ENCODE results near the gene PDE9A.
A peak's percentile ranks its signal among the peaks of the same experiment; 100 is the strongest.
"Not testable (repeated sequence)": the region's sequence is repeated elsewhere in the genome, so short reads cannot be mapped to it uniquely, and the experiment has no call there.

Gene PDE9A

DNA sequence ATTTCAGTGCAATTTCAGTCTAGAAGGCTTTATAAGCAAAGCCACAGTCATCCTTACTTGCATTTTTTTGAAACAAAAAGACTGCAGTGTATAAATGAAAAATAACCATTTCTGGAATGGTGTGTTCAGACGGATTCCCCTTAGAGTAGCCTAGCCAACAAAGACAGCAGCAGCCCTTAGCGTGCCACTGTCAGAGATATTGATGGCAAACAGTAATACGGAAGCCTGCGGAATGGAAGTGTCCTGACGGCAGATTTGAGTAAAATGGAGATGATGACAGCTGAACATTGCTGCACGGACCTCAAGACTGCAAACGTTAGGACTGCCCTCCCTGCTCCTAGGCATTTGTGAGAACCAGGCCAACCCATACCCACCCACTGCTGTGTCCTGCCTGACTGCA, 54.7 kb downstream of the PDE9A start:
- DNase-seq (ENCODE audit: low spot score): no peak

DNA sequence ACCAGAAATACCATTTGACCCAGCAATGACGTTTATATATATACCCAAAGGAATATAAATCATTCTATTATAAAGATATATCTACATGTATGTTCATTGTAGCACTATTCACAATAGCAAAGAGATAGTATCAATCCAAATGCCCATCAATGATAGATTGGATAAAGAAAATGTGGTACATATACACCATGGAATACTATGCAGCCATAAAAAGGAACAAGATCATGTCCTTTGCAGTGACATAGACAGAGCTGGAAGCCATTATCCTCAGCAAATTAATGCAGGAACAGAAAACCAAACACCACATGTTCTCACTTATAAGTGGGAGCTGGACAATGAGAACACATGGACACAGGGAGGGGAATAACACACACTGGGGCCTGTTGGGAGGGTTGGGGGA, 55.5 kb downstream of the PDE9A start:
- DNase-seq (ENCODE audit: low spot score): not testable (repeated sequence)

DNA sequence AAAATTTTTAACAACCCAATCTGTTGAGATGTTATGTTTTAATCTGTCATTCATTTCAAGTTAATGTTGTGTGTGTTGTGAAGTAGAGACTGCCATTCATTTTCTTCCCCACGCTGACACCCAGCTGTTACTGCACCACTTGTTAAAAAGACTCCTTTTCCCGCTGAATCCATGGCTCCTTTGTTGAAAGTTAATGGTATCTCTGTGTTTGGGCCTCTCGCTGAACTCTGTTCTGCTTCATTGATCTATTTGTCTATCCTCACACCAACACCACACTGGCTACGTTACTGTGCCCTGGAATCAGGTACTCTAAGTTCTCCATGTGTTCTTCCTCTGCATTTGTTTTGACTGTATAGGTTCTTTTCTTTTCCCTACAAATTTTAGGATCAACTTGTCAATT, 58.2 kb downstream of the PDE9A start:
- no peak for DNase-seq (ENCODE audit: low spot score)

DNA sequence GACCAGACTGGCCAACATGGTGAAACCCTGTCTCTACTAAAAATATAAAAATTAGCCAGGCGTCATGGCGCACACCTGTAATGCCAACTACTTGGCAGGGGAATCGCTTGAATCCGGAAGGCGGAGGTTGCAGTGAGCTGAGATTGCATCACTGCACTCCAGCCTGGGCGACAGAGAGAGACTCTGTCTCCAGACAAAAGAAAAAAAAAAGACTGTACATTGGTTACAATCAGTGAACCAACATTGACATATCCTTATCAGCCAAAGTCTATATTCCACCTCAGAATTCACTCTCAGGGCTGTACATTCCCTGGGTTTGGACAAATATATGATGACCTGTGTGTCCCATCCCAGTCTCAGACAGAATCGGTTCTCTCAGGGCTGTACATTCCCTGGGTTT, 62.0 kb downstream of the PDE9A start:
- DNase-seq (ENCODE audit: low spot score): not testable (repeated sequence)

DNA sequence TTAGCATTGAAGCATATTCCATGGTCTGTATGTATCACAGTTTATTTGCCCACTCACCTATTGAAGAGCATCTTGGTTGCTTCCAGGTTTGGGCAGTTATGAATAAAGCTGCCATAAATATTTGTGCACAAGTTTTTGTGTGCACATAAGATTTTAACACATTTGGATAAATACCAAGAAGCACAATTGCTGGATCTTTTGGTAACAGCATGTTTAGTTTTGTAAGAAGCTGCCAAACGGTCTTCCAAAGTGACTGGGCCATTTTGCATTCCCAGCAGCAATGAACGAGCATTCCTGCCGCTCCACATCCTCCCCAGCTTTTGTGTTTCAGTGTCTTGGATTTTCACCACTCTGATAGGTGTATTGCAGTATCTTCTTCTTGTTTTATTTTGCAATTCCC, 62.7 kb downstream of the PDE9A start:
- DNase-seq (ENCODE audit: low spot score): no peak

DNA sequence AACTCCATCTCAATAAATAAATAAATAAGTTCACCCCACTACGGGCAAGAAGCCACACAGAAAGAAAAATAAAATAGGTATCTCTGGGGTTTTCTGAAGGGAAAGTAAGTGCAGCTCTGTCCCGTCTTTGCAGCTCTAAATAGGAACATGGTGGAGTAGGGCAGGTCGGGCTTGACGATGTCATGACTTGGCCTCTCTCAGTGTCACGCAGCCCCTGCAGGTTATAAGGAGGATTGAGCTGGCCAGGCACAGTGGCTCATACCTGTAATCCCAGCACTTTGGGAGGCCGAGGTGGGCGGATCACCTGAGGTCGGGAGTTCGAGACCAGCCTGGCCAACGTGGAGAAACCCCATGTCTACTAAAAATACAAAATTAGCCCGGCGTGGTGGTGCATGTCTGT, 67.1 kb downstream of the PDE9A start:
- DNase-seq (ENCODE audit: low spot score): not testable (repeated sequence)

DNA sequence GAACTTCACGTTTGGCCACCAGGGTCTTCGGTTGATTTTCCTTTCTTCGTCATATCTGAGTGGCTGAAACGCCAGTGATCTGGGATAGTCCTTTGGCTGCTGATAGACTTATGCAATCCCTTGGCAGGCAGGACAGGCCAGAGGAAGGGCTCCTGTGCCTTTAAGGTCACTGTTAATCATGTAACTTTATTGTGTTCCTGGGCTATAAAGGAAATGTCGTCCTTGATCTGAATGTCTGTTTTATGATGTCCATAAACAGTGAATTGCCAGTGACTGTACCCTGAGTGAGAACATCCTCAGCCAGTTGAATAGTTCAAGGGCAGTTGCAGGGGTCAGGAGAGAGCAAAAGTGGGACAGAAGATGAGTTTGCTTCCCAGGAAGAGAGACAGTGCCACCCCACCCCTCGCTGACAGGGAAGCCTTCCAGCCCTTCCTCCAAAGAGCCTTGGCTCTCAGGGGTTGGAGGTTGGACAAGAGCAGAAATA, 68.0 kb downstream of the PDE9A start:
- DNase-seq (ENCODE audit: low spot score): no peak

DNA sequence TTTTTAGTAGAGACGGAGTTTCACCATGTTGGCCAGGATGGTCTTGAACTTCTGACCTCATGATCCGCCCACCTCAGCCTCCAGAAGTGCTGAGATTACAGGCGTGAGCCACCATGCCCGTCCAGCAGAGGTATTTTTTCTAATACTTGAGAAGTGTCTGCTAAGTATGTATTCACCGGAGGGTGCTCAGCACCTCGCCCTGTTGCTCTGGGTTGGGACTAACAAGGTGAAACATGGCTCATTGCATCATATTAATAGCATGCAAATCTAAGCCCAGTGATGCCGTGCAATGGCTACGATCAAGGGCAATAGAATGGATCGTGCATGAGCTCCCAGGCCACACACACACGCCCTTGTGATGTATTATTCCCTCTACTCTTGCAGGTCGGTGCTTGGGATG, 68.7 kb downstream of the PDE9A start:
- DNase-seq (ENCODE audit: low spot score): no peak

DNA sequence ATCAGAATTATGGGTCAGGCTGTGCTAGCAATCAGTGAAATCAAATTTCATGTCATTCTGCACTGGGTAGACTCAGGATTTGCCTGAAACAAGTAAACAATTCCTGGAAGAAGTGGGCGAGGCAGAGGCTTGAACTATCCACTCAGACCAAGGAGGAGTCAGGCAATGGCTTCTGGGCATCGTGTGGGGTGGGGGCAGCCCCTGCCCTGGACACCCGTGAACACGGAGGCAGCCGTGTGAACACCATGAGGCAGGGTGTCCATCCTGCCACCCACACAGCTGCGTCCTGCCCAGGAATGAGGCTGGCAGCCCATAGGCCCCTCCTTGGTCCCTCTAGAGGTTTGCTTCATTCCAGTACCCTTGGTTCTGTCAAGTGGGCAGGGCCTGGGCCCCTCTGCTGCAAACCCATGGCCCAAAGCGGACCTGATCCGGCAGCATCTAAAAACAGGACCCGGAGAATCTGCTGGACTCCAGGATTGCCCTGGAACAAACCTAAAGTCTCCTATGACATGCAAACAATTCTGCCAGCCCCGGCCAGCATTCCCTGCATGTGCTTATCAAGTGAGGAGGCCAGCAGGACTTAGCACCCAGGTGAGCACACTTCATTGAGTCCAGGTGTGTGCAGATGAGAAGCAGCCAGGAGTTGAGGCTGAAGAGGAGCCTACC, 69.5 kb downstream of the PDE9A start:
- DNase-seq (ENCODE audit: low spot score): no peak

DNA sequence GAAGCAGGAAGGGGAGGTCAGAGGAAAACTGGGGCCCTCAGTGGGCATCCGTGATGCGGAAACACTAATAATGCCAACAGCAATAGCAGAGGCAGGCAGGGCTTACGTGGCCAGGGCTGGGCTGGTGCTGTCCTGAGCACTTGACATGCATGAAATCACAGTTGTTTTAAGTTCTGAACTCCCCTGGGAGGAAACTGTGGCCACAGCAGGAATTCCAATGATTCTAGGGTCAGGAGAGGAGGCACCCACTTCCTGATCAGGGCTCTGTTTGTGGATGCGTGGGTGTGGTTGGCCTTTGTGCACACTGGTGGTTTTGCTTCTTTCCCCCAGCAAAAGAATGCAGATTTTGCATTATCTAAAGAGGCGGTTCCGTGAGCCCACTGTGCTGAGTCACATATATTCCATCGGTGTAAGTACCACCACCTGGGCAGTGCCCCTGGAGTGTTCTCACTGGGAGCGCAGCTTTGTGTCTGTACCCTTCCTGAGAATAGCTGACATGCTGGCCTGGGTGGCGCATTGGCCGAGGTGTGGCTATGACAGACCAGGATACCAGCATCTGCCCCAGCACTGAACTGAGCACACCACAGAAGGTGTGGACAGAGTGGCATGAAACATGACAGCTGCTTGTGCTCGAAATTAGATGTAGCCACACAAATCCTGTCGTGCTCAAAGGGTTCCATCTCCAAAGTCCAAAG, 71.0 kb downstream of the PDE9A start:
- no peak for DNase-seq (ENCODE audit: low spot score)

DNA sequence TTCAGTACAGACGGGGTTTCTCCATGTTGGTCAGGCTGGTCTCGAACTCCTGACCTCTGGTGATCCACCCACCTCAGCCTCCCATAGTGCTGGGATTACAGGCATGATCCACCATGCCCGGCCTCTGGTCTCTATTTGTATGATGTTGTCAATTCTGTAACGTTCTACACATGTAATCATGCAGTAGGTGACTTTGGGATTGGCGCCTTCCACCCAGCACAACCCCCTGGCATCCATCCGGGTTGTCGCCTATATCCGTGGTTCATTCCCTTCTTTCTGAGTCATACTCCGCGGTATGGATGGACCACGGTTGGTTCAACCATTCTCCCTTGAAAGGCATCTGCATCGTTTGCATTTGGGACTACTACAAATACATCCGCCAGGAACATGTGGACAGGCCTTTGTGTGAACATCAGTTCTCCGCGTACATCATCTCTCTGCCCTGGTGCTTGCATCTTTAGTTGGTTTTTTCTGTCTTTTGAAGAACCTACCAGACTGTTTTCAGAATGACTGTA, 72.1 kb downstream of the PDE9A start:
- peak; percentile 36 for DNase-seq (ENCODE audit: low spot score)

DNA sequence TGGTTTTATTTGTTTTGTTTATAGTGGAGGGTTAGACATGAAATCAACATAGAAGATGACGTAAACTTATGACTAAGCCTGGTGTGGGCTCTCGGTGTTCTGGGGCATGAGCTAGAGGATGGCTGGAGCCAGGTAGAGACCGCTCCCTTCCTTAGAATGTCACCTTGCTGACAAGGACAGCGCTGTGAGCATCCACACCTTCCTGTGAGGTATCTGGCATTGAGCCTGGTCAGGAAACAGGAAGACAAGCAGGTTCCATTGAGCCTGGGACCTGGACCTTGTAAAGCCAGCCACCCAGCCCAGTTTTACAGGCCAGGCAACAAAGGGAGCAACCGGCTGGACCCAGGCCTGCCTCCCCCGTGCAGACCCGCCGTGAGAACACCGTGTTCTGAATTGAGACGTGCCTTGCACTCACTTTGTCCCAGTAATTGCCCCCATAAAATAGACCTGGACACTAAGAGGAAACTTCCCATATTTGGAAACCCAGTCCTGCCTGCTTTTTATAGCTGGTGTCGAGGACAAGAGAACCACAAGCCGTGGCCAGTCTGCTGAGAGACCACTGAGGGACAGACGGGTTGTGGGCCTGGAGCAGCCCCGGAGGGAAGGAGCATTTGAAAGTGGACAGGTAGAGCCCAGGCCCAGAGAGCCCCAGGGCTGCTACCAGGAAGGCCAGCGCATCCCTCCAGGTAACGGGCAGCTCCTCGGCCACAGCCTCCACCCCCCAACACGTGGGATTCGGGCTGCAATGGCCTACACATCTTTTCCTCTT, 78.0 kb downstream of the PDE9A start:
- DNase-seq (ENCODE audit: low spot score): peak; percentile 36

DNA sequence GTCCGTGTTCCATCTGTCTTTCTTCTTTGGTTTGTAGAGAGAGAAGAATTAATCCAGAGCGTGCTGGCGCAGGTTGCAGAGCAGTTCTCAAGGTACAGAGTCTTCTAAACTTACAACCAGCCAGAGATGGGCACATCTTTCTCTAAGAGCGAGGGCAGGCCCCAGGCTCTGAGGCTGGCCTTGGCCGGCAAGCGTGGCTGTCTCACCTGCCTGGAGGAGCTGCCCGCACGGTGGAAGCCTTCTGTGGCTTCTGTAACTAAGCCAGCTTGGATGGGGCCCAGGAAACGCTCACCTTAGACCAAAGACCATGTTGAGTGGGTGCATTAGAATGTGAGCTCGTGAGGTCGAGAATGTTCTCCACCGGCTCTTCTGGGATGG, 78.6 kb downstream of the PDE9A start:
- no peak for DNase-seq (ENCODE audit: low spot score)

DNA sequence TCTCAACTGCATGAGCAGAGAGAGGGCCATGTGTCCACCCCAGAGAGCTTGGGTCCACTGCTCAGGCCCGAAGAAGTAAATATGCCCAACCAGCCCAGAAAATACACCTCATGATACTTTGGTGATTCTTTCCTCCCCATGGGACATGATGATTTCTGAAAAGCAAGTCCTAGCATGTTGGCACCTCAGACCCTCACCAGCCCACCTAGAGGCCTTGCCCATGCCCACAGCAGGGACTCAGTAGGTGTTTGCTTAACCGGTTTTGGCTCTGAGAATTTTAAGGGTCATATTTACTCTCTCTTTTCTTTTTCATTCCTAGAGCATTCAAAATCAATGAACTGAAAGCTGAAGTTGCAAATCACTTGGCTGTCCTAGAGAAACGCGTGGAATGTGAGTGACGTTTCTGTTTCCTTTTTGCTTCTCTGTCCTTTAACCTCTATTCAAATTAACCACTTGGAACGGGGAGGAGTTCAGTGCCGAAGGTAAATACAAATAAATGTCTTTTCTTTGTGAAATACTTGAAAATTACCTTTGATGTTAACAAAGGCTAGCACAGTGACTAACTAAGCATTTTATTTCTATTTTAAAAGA, 79.7 kb downstream of the PDE9A start:
- no peak for DNase-seq (ENCODE audit: low spot score)

DNA sequence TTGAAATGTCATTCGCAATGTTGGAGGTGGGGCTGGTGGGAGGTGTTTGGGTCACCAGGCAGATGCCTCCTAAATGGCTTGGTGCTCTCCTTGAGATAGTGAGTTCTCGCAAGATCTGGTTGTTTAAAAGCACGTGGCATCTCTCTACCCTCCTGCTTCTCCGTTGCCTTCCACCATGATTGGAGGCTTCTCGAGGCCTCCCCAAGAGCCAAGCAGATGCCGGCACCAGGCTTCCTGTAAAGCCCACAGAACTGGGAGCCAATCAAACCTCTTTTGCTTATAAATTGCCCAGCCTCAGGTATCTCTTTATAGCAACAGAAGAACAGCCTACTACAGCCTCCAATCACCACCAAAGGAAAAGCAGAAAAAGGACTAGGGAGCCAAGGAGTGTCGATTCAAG, 80.5 kb downstream of the PDE9A start:
- peak; percentile 12 for DNase-seq (ENCODE audit: low spot score)

DNA sequence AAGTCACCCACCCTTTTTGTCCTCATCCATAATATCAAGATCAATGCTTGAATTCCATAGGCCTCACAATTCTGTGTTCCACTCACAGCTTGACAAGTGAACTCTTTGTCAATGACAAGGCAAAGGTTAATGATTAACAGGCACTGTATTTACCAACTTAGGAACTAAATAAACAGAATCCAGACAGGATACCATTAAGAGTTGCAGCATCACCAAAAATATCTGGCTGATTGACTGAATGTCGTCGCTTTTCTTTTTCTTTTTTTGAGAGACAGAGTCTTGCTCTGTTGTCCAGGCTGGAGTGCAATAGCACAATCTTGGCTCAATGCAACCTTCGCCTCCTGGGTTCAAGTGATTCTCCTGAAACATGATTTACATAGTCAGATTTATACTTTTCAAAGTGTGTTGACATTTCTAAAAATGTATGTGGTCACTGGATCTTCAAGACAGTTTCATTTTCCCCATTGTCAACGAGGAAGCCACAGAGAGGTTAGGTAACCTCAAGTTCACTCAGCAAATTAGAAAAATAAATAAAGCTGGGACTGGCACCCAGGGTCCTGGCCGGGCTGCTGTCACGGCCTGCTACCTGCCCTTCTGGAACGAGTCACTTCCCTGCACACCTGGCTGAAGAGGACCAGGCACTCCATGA, 81.0 kb downstream of the PDE9A start:
- no peak for DNase-seq (ENCODE audit: low spot score)

DNA sequence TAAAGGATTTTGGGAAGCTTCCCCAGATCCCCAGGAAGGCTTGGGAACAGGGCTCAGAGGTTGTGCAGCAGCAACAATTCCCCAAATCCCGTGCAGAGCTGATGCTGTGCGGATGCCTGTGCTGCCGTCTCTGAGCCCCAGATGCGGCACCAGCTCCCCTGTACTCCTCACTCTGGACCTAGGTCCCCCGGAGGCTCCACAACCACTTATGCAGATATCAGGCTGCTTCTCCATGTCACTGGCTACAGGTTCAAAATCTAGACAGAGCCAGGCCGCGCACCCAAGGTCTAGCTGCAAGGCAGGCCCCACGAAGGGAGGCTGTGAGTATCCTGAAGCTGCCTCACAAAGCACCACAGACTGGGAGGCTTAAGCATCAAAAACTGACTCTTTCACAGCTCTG, 81.6 kb downstream of the PDE9A start:
- peak; percentile 22 for DNase-seq (ENCODE audit: low spot score)

DNA sequence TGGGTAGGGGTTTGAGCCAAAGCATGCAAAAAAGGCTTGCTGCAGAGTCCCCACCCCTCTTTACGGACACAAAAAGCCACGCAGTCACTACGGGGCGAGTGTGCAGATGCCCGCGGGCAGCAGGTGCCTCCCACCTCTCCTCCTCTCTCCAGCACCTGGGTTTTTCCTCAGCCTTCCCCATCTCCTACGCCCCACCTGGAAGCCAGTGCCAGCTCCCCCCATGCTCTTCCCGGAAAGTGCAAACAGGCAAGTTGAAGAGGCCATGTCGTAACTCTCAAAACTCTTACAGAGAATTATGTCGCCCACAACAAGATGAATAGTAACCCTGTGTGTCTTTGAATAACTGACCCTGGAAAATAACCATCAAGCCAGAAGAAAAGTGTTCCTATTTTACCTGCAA, 82.5 kb downstream of the PDE9A start:
- peak; percentile 18 for DNase-seq (ENCODE audit: low spot score)

DNA sequence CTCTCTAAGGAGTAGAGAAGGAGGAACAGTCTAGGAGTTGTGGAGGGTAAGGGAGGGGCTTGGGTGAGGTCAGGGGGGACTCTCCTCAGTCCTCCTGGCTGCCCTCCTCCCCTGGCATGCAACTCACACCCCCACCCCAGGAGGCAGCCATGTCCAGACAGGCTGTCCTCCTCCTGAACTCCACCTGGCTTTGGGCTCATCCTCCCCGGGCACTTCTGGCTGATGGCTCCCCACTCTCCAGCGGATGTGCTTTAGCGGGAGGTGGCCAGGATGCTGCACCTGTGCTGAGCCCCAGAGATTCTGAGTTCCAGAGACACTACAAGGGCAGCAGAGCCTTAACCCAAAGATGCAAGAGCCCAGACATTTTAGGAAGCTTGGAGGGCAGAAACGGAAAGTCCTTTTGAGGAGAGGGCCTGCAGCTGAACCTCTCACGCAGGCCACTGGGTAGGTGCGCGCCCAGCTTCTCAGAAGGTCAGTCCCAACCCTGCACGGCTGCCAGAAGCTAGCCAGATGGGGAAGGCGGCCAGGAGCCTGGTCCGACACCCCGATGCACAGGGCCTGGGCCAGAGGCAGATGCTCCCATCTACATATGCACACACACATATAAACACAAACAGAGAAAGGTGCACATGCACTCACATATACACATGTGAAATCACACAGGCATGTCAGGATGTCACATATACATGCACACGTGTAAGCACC, 83.4 kb downstream of the PDE9A start:
- peak; percentile 61 for DNase-seq (ENCODE audit: low spot score)

DNA sequence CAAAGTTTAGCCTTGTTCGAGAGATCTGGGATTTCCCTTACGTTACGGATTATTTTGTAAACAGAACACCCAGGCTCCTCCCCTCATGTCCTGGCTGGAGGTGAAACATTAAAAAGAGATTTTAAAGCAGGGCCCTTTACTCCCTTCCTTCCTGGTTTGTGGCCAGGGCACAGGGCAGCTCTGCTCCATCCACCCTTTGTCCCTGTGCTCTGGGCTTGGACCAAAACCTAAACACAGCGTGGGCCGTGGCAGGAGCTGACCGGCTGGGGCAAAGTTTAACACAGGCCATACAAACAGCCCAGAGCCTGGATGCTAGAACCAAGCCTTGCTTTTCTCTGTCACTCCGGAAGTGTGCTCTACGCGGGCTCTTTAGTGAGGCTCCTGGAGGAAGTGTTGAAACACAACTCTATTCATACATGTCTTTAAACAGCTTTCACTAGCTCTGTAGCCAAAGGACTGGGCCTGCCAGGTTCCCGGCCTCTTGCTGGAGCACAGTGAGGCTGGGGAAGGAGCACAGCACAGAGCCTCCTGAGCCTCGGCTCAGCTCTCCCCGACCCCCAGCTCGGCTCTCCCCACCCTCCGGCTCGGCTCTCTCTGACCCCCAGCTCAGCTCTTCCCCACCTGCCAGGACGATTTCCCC, 84.7 kb downstream of the PDE9A start:
- DNase-seq (ENCODE audit: low spot score): peak; percentile 61
